GM12875 (cell line): ENCODE results near the gene ADAMTS12.

Source experiments
- H3K4me3 ChIP-seq: one replicate; pipeline ENCODE4 v1.5.1; 2011; ENCODE audit warnings: low read depth, low read length, control low read depth
- CTCF ChIP-seq: IDR thresholded peaks from 2 replicates; pipeline ENCODE4 v1.5.1; 2011; ENCODE audit warnings: low read depth, mild to moderate bottlenecking, control low read depth, inconsistent platforms, low read length, moderate library complexity, borderline replicate concordance; ENCODE audit not compliant: insufficient read depth

Gene ADAMTS12

GRCh38 chr5:33785571-33785970 lies 106.2 kb downstream of the ADAMTS12 start:
- H3K4me3 ChIP-seq: no peak overlapping the region
- TF ChIP-seq CTCF: no peak

GRCh38 chr5:33781286-33781685 lies 110.5 kb downstream of the ADAMTS12 start:
- no peak for TF ChIP-seq CTCF

GRCh38 chr5:33776151-33776660 lies 115.6 kb downstream of the ADAMTS12 start:
- TF ChIP-seq CTCF: no peak
- no peak overlapping the region for H3K4me3 ChIP-seq

More at GRCh38 chr5:33781286-33781685, 110.5 kb downstream of the ADAMTS12 start:
- no peak overlapping the region for H3K4me3 ChIP-seq

- H3K4me3 ChIP-seq: no peak overlapping the region
- no peak for TF ChIP-seq CTCF
Measured at GRCh38 chr5:33774341-33774740, 117.4 kb downstream of the ADAMTS12 start.

- no peak for TF ChIP-seq CTCF
- H3K4me3 ChIP-seq: no peak overlapping the region
Measured at GRCh38 chr5:33772380-33772897, 119.4 kb downstream of the ADAMTS12 start.

GRCh38 chr5:33769968-33770367 lies 121.8 kb downstream of the ADAMTS12 start:
- H3K4me3 ChIP-seq: no peak overlapping the region
- no peak for TF ChIP-seq CTCF

GRCh38 chr5:33769196-33769595 lies 122.6 kb downstream of the ADAMTS12 start:
- H3K4me3 ChIP-seq: no peak overlapping the region
- TF ChIP-seq CTCF: no peak
